GM12878 (cell line): ENCODE data around the gene SUGCT. TPM values are rescaled to one million over a fixed set of nuclear protein-coding genes. Genes with fewer than 3 reads are reported as not detected.

ENCODE experiments used
- ATAC-seq: fragments of 200-7000 bp; cut with Tn5 transposase; 3 replicates; pipeline ENCODE4 v1.9.1; 2020; ENCODE audit warnings: mild to moderate bottlenecking, moderate library complexity
- BruUV-seq: library from RNA; stranded (reverse); fragments of 400-500 nt; replicated peaks from 2 replicates; lab custom pipeline; 2021; lab: Mats Ljungman, UMichigan
- CTCF ChIA-PET: fragments of 300-600 bp; sonication (Branson Sonifier 250); formaldehyde crosslinking; extraction: SDS; loops from one replicate; lab custom pipeline; 2021; ENCODE audit warnings: inconsistent platforms; lab: Yijun Ruan, JAX
- POLR2A ChIA-PET: fragments of 350-600 bp; formaldehyde crosslinking; extraction: SDS; loops from one replicate; lab custom pipeline; 2021; ENCODE audit warnings: inconsistent platforms; lab: Charles Lee
- RAD21 ChIA-PET: fragments of 300-600 bp; sonication (Branson Sonifier 250); formaldehyde crosslinking; loops from one replicate; lab custom pipeline; 2023; ENCODE audit warnings: antibody characterized with exemption; ENCODE audit not compliant: unreplicated experiment; lab: Charles Lee
- SMC1A ChIA-PET: fragments of 300-600 bp; sonication (Branson Sonifier 250); formaldehyde crosslinking; loops from one replicate; lab custom pipeline; 2023; ENCODE audit not compliant: unreplicated experiment, uncharacterized antibody; lab: Charles Lee
- DNase-seq: peaks from one replicate; pipeline ENCODE4 v3.0.0-alpha.2; 2011; ENCODE audit warnings: low read depth, low spot score
- FAIRE-seq: peaks from 3 replicates; lab custom pipeline; 2011; peaks lifted over from hg19 to GRCh38; lab: Jason Lieb, UNC
- H2AFZ ChIP-seq: 2 replicates; pipeline ENCODE4 v1.6.0; 2011; ENCODE audit warnings: low read depth, low read length, control low read depth; ENCODE audit not compliant: control insufficient read depth
- H3K27ac ChIP-seq: 2 replicates; pipeline ENCODE4 v1.5.1; 2011; ENCODE audit warnings: control low read depth; ENCODE audit not compliant: control insufficient read depth, insufficient read depth
- H3K27me3 ChIP-seq, 2 experiments: replicated peaks in 1 of 2; 2 replicates each; pipeline versions ENCODE4 v1.6.0 to v1.6.1; 2011; ENCODE audit warnings: low read length in 1 of 2; ENCODE audit not compliant: control insufficient read depth in 2 of 2, insufficient read depth in 2 of 2
- H3K36me3 ChIP-seq, 2 experiments: 2 replicates each; pipeline ENCODE4 v1.5.1; 2011; ENCODE audit warnings: low read length in 1 of 2; ENCODE audit not compliant: control insufficient read depth in 2 of 2, insufficient read depth in 2 of 2
- H3K4me1 ChIP-seq: 2 replicates; pipeline ENCODE4 v1.6.1; 2011; ENCODE audit warnings: mild to moderate bottlenecking, low read length, moderate library complexity, mixed read lengths; ENCODE audit not compliant: control insufficient read depth, insufficient read depth
- H3K4me2 ChIP-seq: 2 replicates; pipeline ENCODE4 v1.6.0; 2011; ENCODE audit warnings: control low read depth; ENCODE audit not compliant: control insufficient read depth, insufficient read depth
- H3K4me3 ChIP-seq: fragments of 200-600 bp; sonication (generic); 2 replicates; pipeline ENCODE4 v1.5.1; 2016
- H3K79me2 ChIP-seq: 2 replicates; pipeline ENCODE4 v1.6.0; 2011; ENCODE audit warnings: low read length; ENCODE audit not compliant: control insufficient read depth, insufficient read depth
- H3K9ac ChIP-seq: 2 replicates; pipeline ENCODE4 v1.8.0; 2011; ENCODE audit warnings: low read length, control low read depth, mixed read lengths; ENCODE audit not compliant: control insufficient read depth, insufficient read depth
- H3K9me3 ChIP-seq: replicated peaks from 3 replicates; pipeline ENCODE4 v1.5.1; 2011; ENCODE audit warnings: mild to moderate bottlenecking, low read length; ENCODE audit not compliant: control insufficient read depth, insufficient read depth
- H4K20me1 ChIP-seq: 2 replicates; pipeline ENCODE4 v1.6.0; 2011; ENCODE audit not compliant: control insufficient read depth, insufficient read depth
- BRCA1 ChIP-seq: IDR thresholded peaks from 2 replicates; pipeline ENCODE4 v1.6.1; 2011; ENCODE audit warnings: low read depth, low read length, improper control_type of control experiment
- CEBPZ ChIP-seq: fragments of 150-350 bp; IDR thresholded peaks from 2 replicates; pipeline ENCODE4 v1.6.1; 2016; ENCODE audit warnings: low read depth, low read length
- CHD4 ChIP-seq: fragments of 200-600 bp; sonication (generic); IDR thresholded peaks from 2 replicates; pipeline ENCODE4 v1.6.1; 2016; ENCODE audit warnings: mild to moderate bottlenecking
- FOXK2 ChIP-seq: fragments of 450-650 bp; IDR thresholded peaks from 2 replicates; pipeline ENCODE4 v1.6.1; 2017; ENCODE audit warnings: mild to moderate bottlenecking, moderate library complexity
- NFYA ChIP-seq: IDR thresholded peaks from 2 replicates; pipeline ENCODE4 v1.6.1; 2011; ENCODE audit warnings: low read depth, mild to moderate bottlenecking, low read length, improper control_type of control experiment, borderline replicate concordance
- NR2F1 ChIP-seq: fragments of 450-650 bp; conservative IDR thresholded peaks from 2 replicates; pipeline ENCODE4 v1.6.1; 2017; ENCODE audit warnings: mild to moderate bottlenecking
- RUNX3 ChIP-seq: IDR thresholded peaks from 2 replicates; pipeline ENCODE4 v1.6.1; 2012; ENCODE audit warnings: low read length, inconsistent platforms
- SMC3 ChIP-seq: IDR thresholded peaks from 2 replicates; pipeline ENCODE4 v1.6.1; 2011; ENCODE audit warnings: low read length, improper control_type of control experiment, borderline replicate concordance
- WGBS: methylation state at CpG from one replicate; pipeline ENCODE4 v1.1.6; 2016; ENCODE audit warnings: low lambda C conversion rate; ENCODE audit not compliant: insufficient replicate concordance, insufficient coverage; ENCODE audit errors: missing lambda C conversion rate; 5-methylcytosine and 5-hydroxymethylcytosine counted together
- in situ Hi-C: fragments of 300-500 bp; cut with MboI; formaldehyde crosslinking; loops from 9 replicates; pipeline ENCODE4 v1.14.3; 2018; ENCODE audit warnings: mixed read lengths
- intact Hi-C: fragments of 100-400 bp; cut with micrococcal nuclease; formaldehyde crosslinking; loops from one replicate; pipeline ENCODE4 v1.14.2; 2022; ENCODE audit not compliant: unreplicated experiment
- polyA plus RNA-seq, 11 experiments: library from polyadenylated mRNA; depleted of rRNA in 4 of 11; unstranded in 6 of 11; stranded (reverse) in 5 of 11; fragments of >200 nt; fragmentation: Nextera tagmentation in 4 of 11; fragmentation: Illumina TruSeq in 1 of 11; extraction: Ambion mirVana in 4 of 11; extraction: Trizol in 1 of 11; gene quantifications; 1 replicate in 1 of 11; 2 replicates in 10 of 11; pipeline versions ENCODE4 v1.2.1 to v1.2.3, GENCODE V29; 2011 to 2016; ENCODE audit warnings: inconsistent platforms in 2 of 11, missing spikeins in 2 of 11, low read depth in 1 of 11
- total RNA-seq, 4 experiments: library from RNA; depleted of rRNA in 3 of 4; stranded (reverse); fragments of >200 nt in 3 of 4; fragmentation: Illumina TruSeq in 1 of 4; extraction: Trizol in 1 of 4; gene quantifications; 2 replicates each; pipeline versions ENCODE4 v1.2.1 to v1.2.3, GENCODE V29; 2013 to 2021

SUGCT gene
- total and polyA plus RNA-seq, 10 of the 15 experiments (the other 5 are each of a cell fraction or from before 2014, with no cell fraction given): 0.08 to 1.2 (median 0.67) TPM; not detected in 1

- WGBS: 100% methylated on average over 2 of the region's 2 CpGs
- FAIRE-seq (no peak), ATAC-seq (no peak), DNase-seq (no peak)
- Histone ChIP-seq H3K4me2 (no peak overlapping the region), H3K79me2 (no peaks in the 10 kb centered on the region), H3K27me3 (no peaks in the 10 kb centered on the region), H3K27ac (no peak overlapping the region), H3K4me1 (no peaks in the 10 kb centered on the region), H2AFZ (no peak overlapping the region), H4K20me1 (no peaks in the 10 kb centered on the region), H3K4me3 (no peak overlapping the region), H3K9ac (no peak overlapping the region), H3K36me3 (no peaks in the 10 kb centered on the region), H3K9me3 (no peaks in the 10 kb centered on the region)
- BruUV-seq: no TSS peak
- no peak for TF ChIP-seq CHD4
- TF ChIP-seq BRCA1: no peak
- TF ChIP-seq NFYA: no peak
- TF ChIP-seq RUNX3: no peak
- no peak for TF ChIP-seq NR2F1
- no peak for TF ChIP-seq FOXK2
- TF ChIP-seq SMC3: no peak
- CTCF ChIA-PET: no interaction called here
- RAD21 ChIA-PET: no interaction called here
- in situ Hi-C loops: no loop called here
- intact Hi-C loops: no loop called here
- POLR2A ChIA-PET: no interaction called here
- SMC1A ChIA-PET: no interaction called here
Measured at GRCh38 chr7:40102897-40103296, 31.9 kb upstream of the SUGCT start.

- ChIA-PET SMC1A (no interaction called here), RAD21 (no interaction called here), CTCF (no interaction called here), POLR2A (no interaction called here)
- H3K79me2 ChIP-seq: no peaks in the 10 kb centered on the region
- no peak for TF ChIP-seq CEBPZ
- no peak overlapping the region for H2AFZ ChIP-seq
- no peak overlapping the region for H3K4me3 ChIP-seq
- H3K27me3 ChIP-seq: no peaks in the 10 kb centered on the region
- ATAC-seq (no peak), FAIRE-seq (no peak), DNase-seq (no peak)
- H3K4me2 ChIP-seq: no peak overlapping the region
- no TSS peak for BruUV-seq
- H3K27ac ChIP-seq: no peak overlapping the region
- intact Hi-C loops: no loop called here
- in situ Hi-C loops: no loop called here
- no peaks in the 10 kb centered on the region for H3K9me3 ChIP-seq
- H3K36me3 ChIP-seq: no peaks in the 10 kb centered on the region
- no peaks in the 10 kb centered on the region for H4K20me1 ChIP-seq
- no peak overlapping the region for H3K9ac ChIP-seq
- no peaks in the 10 kb centered on the region for H3K4me1 ChIP-seq
- 99% methylated on average over 4 of the region's 4 CpGs for WGBS
Measured at GRCh38 chr7:40105879-40106473, 28.8 kb upstream of the SUGCT start.
